Putamen (tissue), 1 donor: ENCODE measurements around the gene FANCI.

Source experiments
- DNase-seq: peaks from one replicate; pipeline ENCODE4 v3.0.0-alpha.2; 2016; ENCODE audit warnings: low spot score

FANCI gene

GRCh38 chr15:89361451-89362202, 117.8 kb downstream of the FANCI start:
- DNase-seq, result no peak

GRCh38 chr15:89362203-89363101, 118.7 kb downstream of the FANCI start:
- DNase-seq, result no peak

DNA sequence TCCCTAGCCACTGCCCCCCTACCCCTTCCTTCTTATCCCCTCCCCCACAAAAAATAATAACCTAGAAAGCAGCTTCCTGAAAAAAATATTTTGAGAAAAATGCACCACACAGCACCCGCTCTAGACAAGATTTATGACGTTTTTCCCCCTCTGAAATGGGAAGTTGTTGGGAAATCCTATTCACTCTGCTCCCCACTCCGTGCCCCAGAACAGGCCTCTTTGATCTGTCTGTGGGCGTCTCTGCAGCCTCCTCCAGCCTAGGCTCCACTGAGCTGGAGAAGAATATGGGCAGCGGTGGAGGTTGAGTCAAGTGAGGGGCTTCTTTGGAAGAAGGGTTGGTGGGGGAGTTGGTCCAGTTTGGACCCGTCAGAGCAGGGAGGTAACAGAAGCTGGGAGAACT, 119.4 kb downstream of the FANCI start:
- DNase-seq, result no peak

- DNase-seq, result no peak
Measured at GRCh38 chr15:89363770-89364169, 120.0 kb downstream of the FANCI start.

- DNase-seq, result no peak
Measured at GRCh38 chr15:89364341-89364740, 120.6 kb downstream of the FANCI start.

DNA sequence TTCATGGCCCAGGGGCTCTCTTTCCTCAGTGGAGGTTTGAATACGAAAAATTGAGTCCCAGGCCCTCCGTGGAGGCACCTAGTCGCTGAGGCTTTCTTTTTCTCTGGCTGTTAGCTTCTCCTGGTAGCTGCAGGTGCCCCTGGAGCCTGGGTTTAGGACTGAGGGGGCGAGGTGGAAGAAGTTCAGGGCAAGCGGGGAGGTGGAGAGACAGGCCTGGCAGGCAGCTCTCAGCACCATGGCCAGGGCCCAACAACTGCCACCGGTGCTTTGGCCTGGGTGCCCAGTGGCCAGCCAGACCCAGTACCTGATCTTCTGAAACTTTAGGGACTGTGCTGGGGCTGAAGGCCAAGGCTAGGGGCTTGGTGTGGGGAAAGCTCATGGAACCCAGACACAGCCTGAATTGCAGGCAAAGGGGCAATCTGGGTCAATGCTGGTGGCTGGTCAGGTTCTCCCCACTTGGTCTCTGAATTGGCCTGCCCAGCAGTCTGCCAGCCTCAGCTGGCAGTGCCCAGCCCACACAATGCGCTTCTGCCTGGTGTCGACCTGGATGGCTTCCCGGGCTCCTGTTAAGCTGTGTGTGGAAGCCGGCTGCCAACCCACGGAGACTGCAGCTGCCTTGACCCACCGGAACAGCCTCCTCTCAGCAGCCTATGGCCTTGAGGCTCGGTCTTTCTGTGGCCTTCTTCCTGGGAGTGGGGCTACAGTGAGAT, 121.1 kb downstream of the FANCI start:
- no peak for DNase-seq

DNA sequence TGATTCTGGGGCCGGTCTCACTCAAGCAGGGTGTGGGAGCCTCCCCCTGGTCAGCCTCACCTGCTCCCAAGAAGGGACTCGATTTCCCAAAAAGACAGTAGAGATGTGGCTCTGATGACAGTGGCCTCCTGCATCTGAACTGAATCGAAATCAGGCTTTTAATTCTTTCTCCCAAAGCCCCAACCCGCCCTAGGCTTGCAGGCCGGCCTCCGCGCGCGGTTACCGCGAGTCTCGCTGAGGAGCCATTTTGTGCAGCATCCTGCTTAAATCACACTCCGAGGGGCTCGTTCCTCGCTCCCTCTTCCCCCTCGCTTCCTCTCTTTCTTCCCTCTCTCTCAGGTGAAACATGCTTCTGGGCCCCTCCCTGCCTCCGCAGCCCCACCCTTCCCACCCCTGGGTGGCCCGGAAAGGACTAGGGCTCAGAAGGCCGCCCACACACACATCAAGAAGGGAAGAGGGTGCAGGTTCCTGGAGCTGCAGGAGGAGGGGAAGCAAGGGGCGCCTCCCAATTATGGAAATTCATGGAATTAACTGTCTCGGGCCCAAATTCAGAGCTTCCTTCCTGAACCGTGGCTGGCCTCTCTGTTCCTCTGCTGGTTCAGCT, 121.8 kb downstream of the FANCI start:
- DNase-seq, result no peak
